Measurements from ENCODE around the gene ODAD3.
A peak's percentile ranks its signal among the peaks of the same experiment; 100 is the strongest.
"Not testable (repeated sequence)": the region's sequence is repeated elsewhere in the genome, so short reads cannot be mapped to it uniquely, and the experiment has no call there.

The ODAD3 gene

DNA sequence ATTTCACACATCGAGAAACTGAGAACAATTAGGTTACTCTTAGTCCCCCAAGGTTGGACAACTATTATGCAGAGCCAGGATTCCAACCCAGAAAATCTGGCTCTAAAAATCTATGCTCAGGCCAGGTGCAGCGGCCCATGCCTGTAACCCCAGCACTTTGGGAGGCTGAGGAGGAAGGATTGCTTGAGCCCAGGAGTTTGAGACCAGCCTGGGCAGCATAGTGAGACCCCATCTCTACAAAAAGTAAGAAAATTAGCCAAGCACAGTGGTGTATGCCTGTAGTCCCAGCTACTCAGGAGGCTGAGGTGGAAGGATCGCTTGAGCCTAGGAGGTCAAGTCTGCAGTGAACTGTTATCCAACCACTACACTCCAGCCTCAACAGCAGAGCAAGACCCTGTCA lies 1.4 kb downstream of the ODAD3 start:
- H3K27me3 ChIP-seq (ENCODE audit: insufficient read depth, low read length); H3K27ac ChIP-seq (ENCODE audit: low read depth, low read length); H3K36me3 ChIP-seq (ENCODE audit: insufficient read depth, low read length); H3K4me3 ChIP-seq (ENCODE audit: low read depth, low read length); H2AFZ ChIP-seq (ENCODE audit: low read length, unreplicated experiment): not testable (repeated sequence)
- Histone ChIP-seq H3K4me1 (ENCODE audit: control insufficient read depth, insufficient read depth, low read length, unreplicated experiment) (peaks cover 10% of the 10 kb centered on the region), H3K79me2 (ENCODE audit: control insufficient read depth, insufficient read depth, low read length, unreplicated experiment) (peaks cover 20% of the 10 kb centered on the region)

DNA sequence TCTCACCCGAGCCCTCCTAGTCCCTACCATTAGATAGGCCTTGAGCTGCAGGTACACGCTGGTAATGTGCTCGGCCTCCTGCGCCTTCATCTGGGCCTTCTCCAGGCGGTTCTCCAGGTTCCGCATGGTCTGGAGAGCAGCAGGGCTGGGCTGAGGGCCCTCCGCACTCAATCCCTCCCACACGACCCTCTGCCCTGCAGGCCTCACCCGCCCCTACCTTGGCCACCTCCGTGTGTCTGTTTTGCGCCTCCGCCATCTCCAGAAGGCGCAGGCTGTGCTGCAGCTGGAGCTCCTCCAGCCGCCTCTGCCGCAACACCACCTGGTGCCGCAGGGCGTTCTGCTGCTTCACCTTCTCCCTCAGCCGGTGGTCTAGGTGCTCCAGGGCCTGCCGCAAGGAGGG lies 8.3 kb downstream of the ODAD3 start:
- Histone ChIP-seq H3K27me3 (ENCODE audit: insufficient read depth, low read length) (peaks cover 19% of the 10 kb centered on the region), H3K4me1 (ENCODE audit: control insufficient read depth, insufficient read depth, low read length, unreplicated experiment) (no peaks in the 10 kb centered on the region), H3K27ac (ENCODE audit: low read depth, low read length) (no peak overlapping the region), H2AFZ (ENCODE audit: low read length, unreplicated experiment) (no peak overlapping the region), H3K4me3 (ENCODE audit: low read depth, low read length) (no peak overlapping the region), H3K36me3 (ENCODE audit: insufficient read depth, low read length) (no peaks in the 10 kb centered on the region), H3K79me2 (ENCODE audit: control insufficient read depth, insufficient read depth, low read length, unreplicated experiment) (no peaks in the 10 kb centered on the region)

DNA sequence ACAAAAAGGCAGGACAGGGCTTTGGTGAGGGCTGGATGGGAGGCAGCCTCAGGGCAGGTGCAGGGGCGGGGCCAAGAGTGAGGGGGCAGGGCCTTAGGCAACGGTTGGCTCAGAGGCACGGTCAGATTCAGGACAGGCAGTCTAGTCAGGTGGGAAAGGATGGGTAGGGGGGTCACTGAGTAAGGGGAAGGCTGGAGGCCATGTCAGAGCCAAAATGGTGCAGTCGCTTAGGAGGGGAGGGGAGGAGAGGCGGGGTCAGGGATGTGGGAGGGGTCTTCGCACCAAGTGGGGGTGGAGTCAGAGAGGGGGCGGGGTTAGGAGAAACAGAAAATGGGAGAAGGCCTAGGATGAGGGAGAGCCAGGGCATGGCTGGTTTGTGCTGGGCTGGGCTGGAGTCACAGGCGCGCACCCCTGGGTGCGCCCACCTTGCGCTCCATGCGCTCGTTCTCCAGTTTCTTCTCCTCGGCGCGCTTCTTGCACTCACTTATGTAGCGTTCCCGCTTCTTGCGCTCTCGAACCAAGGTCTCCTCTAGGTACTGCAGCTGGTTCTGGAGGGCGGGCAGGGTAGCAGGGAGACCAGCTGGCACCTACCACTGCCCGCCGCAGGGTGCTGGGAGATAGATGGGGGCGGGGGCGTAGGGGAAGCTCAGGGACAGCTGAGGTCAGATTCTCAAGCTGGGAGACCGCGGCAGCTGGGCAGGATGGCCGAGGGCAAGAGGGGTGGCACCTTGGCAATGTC lies 9.0 kb downstream of the ODAD3 start:
- Histone ChIP-seq H3K4me1 (ENCODE audit: control insufficient read depth, insufficient read depth, low read length, unreplicated experiment) (peaks cover 1% of the 10 kb centered on the region), H3K27me3 (ENCODE audit: insufficient read depth, low read length) (peaks cover 26% of the 10 kb centered on the region), H3K27ac (ENCODE audit: low read depth, low read length) (no peak overlapping the region), H3K4me3 (ENCODE audit: low read depth, low read length) (no peak overlapping the region), H3K79me2 (ENCODE audit: control insufficient read depth, insufficient read depth, low read length, unreplicated experiment) (no peaks in the 10 kb centered on the region), H2AFZ (ENCODE audit: low read length, unreplicated experiment) (no peak overlapping the region), H3K36me3 (ENCODE audit: insufficient read depth, low read length) (no peaks in the 10 kb centered on the region)

DNA sequence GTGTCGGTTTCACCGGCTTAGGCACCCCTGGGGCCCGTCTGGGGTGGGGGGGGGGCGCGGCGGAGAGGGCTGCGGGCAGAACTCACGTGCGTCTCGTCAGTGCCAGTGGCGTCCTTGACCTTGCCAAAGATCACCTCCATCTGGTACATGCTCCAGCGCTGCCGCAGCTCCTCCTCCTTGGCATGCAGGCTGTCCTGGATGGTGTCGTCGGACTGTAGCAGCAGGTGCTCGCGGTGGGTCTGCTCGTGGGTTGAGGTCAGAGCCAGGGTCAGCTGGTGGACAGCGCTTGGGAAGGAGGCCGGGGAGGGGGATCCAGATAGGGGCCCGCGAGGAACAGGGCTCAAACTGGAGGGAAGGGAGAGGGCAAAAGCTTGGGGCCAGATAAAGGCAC lies 11.1 kb downstream of the ODAD3 start:
- Histone ChIP-seq H3K36me3 (ENCODE audit: insufficient read depth, low read length) (no peaks in the 10 kb centered on the region), H3K27ac (ENCODE audit: low read depth, low read length) (no peak overlapping the region), H3K4me3 (ENCODE audit: low read depth, low read length) (no peak overlapping the region), H3K27me3 (ENCODE audit: insufficient read depth, low read length) (peaks cover 28% of the 10 kb centered on the region), H2AFZ (ENCODE audit: low read length, unreplicated experiment) (no peak overlapping the region), H3K4me1 (ENCODE audit: control insufficient read depth, insufficient read depth, low read length, unreplicated experiment) (peaks cover 6% of the 10 kb centered on the region), H3K79me2 (ENCODE audit: control insufficient read depth, insufficient read depth, low read length, unreplicated experiment) (no peaks in the 10 kb centered on the region)

DNA sequence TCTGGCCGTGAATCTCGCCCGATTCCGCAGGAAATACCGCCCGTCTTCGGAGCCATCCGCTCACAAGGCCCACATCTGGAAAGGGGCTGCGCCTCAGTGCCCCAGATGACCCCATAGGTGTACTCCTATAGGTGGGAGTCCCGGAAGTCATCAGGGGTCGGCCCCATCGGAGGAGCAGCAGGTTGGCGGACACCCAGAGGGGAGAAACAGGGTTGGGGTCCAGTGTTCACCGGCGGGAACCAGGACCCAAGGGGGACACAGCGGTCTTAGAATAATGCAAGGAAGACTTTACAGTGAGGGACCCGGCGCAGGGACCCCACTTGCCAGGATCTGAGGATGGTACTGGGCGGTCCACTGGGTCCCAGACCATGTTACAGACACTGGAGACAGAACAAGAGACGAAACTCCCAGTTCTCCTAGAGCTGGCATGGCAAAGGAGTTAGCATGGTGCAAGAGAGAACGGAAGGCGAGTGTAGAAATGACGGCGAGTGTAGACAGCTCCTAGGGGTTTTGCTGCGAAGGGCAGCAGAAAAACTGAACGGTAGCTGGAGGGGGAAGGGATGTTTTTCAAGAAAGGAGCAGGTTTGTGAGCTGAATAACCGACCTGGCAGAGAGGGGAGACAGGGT lies 11.6 kb downstream of the ODAD3 start:
- H3K79me2 ChIP-seq (ENCODE audit: control insufficient read depth, insufficient read depth, low read length, unreplicated experiment) = no peaks in the 10 kb centered on the region
- H3K27me3 ChIP-seq (ENCODE audit: insufficient read depth, low read length) = peaks cover 31% of the 10 kb centered on the region
- H3K36me3 ChIP-seq (ENCODE audit: insufficient read depth, low read length) = no peaks in the 10 kb centered on the region
- no peak overlapping the region for H3K27ac ChIP-seq (ENCODE audit: low read depth, low read length)
- no peak overlapping the region for H3K4me3 ChIP-seq (ENCODE audit: low read depth, low read length)
- H2AFZ ChIP-seq (ENCODE audit: low read length, unreplicated experiment) = no peak overlapping the region
- peaks cover 6% of the 10 kb centered on the region for H3K4me1 ChIP-seq (ENCODE audit: control insufficient read depth, insufficient read depth, low read length, unreplicated experiment)

DNA sequence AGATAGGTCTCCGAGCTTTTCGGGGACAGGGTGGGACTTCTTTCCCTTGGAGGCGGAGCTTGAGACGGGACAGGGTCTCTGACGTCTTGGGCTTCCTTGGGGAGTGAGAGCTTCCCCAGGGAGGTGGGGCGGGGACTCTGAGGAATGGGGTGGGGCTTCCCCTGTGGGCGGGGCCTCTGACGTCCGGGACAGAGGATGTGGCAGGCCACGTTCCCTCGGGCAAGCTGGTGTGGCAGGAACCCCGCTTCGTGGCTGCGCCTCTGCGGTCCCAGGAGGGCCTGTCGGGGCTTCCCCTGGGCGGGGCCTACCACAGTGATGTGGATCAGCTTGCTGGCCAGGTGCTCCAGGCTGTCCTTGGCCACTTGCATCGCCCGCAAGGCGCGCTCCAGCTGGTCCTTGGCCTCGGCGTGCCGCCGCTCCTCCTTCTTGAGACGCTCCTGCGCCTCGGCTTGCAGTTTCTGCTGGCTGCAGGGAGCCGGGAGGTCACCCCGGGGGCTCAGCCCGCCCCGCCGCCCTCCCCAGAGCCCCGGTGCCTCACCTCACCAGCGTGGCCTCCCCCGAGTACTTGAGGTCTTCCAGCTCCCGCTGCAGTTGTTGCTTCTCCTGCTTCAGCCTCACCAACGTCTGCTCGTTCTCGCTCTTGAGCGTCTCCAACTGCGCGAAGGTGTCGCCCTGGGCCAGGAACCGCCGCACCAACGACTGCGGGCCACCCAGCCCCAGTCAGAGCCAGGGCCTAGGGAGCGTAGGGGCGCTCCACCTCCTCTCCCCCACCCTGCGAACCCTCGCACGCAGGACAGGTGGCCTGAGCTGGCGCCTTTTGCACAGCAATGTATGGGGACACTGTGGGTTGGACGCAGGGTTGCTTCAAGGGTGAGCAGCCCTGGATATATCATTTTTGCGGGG lies 12.5 kb downstream of the ODAD3 start:
- Histone ChIP-seq H3K79me2 (ENCODE audit: control insufficient read depth, insufficient read depth, low read length, unreplicated experiment) (no peaks in the 10 kb centered on the region), H3K27ac (ENCODE audit: low read depth, low read length) (no peak overlapping the region), H3K4me1 (ENCODE audit: control insufficient read depth, insufficient read depth, low read length, unreplicated experiment) (peaks cover 6% of the 10 kb centered on the region), H3K27me3 (ENCODE audit: insufficient read depth, low read length) (peaks cover 31% of the 10 kb centered on the region), H2AFZ (ENCODE audit: low read length, unreplicated experiment) (no peak overlapping the region), H3K36me3 (ENCODE audit: insufficient read depth, low read length) (no peaks in the 10 kb centered on the region), H3K4me3 (ENCODE audit: low read depth, low read length) (peak overlapping the region; percentile 9; the same call in 1 of the 2 replicates)

DNA sequence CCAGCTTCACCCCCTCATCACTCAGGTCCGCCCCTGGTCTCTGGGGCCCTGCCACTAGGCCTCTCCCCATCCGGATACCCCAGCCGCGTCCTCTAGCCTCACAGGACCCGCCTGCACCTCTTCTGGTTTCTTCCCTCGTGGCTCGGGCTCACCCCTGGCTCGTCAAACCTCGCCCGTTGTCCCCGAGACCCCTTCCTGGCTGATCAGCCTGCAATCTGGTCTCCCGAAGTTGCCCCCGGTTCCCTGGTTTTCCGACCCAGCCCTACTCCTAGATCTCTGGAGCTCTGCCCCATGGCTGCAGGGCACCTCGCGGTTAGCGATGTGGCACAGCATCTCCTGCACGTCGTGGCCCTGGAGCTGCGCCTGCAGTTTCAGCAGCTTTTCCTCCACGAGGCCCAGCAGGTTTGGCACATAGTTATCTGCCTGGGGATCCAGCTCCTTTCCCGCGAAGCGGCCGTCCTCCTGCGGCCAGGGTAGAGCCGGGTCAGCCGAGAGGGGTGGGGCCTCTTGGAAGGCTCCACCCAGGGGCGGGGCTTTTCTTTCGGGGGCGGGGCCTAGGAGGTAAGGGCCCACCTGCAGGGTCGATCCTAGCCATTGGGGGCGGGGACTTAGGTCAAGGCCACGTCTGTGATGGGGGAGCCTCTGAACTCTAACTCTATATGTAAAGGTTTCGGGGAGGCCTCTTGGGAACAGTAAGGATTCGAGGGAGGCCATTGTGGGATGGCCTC lies 13.4 kb downstream of the ODAD3 start:
- Histone ChIP-seq H3K79me2 (ENCODE audit: control insufficient read depth, insufficient read depth, low read length, unreplicated experiment) (no peaks in the 10 kb centered on the region), H3K4me1 (ENCODE audit: control insufficient read depth, insufficient read depth, low read length, unreplicated experiment) (peaks cover 6% of the 10 kb centered on the region), H3K27ac (ENCODE audit: low read depth, low read length) (no peak overlapping the region), H3K36me3 (ENCODE audit: insufficient read depth, low read length) (no peaks in the 10 kb centered on the region), H3K4me3 (ENCODE audit: low read depth, low read length) (no peak overlapping the region), H2AFZ (ENCODE audit: low read length, unreplicated experiment) (no peak overlapping the region), H3K27me3 (ENCODE audit: insufficient read depth, low read length) (peaks cover 31% of the 10 kb centered on the region)

DNA sequence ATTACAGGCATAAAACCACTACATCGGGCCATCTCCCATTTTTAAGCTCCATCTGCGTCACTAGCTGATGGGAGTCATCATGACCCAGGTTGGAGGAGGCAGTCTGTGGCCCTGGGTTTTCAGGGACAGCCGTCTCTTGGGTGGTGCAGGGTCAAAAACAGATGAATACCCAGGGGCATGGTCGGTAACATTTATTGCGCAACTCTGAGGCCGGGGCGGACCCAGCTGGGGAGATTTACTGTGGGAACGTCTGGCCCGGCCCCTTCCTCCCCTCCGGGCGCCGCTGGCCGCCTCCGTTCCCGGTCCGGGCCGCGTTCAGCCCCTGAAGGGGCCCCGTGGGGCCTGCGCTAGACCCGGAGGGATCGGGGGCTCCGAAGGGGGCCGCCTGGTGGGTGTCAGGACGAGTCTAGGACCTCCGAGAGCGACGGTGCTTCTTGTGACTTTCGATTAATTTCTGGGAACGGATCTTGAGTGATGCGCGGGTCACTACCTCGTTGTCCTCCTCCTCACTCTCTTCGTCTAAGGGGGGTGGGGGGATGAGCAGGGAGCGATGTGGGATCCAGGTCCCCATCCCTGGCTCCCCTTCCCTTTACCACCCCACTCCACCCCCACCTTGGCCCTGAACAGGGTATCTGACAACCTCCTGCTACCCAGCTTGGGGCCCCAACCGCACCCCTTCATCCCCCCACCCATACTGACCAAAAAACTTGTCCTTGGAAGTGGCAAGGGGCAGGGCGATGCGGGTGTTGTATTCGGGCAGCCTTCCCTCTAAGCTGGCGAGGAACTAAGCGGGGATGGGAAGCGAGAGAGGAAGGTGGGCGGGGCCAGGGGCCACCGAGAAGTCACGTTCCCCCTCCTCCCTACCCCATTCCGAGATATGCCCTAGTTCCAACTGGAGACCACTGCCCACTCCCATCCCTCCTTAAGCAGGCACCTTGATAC lies 14.2 kb downstream of the ODAD3 start:
- H3K36me3 ChIP-seq (ENCODE audit: insufficient read depth, low read length) = no peaks in the 10 kb centered on the region
- H3K4me3 ChIP-seq (ENCODE audit: low read depth, low read length) = peak overlapping the region; percentile 68
- H3K27me3 ChIP-seq (ENCODE audit: insufficient read depth, low read length) = peaks cover 31% of the 10 kb centered on the region
- H2AFZ ChIP-seq (ENCODE audit: low read length, unreplicated experiment) = peak overlapping the region; percentile 81
- no peak overlapping the region for H3K27ac ChIP-seq (ENCODE audit: low read depth, low read length)
- H3K4me1 ChIP-seq (ENCODE audit: control insufficient read depth, insufficient read depth, low read length, unreplicated experiment) = peaks cover 6% of the 10 kb centered on the region
- no peaks in the 10 kb centered on the region for H3K79me2 ChIP-seq (ENCODE audit: control insufficient read depth, insufficient read depth, low read length, unreplicated experiment)

DNA sequence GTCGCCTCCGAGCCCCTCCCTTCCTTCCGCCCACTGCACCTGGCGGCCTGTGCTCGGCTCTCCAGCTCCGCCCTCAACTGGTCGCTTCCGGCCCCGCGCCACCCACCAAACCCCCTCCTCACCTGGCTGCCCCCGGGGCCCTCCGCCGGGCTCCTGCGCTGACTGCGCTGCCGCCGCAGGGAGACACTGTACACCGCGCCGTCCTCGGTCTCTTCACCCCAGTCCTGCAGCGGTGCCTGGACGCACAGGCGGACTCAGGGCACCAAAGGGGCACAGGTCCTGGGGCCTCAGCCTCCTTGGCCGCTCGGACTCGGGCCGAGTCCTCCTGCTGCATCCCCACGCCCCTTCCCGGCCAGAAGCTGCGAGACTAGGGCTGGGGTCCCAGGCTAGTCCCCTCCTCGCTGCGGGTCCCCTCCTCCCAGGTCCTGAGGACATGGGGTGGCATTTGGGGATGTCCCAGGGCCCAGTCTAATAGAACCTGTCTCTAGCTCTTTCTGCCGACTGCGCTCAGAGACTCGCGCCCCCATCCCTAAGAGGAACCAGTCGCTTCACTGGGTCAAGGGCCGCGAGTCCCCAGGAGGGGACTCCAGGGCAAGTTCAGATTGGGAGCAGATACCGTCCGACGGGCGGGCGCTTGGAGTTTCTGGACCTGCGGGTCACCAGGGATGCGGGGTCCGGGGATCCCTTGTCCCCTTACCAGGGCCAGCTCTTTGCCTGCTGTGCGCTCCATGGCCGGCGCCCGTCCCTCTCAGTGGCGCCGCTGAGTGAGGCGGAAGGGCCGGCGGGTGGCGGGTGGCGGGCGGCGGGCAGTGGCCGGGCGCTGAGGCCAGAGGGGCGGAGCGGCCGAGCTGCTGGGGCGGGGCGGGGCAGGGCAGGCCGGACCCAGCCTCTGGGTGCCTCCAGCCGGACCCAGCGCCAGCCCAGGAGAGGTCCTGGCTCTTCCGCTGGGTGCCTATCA lies 16.1 kb downstream of the ODAD3 start, which contains the start of gene RGL3:
Gene RGL3 (minus strand): TSS at position 766 of the 958 bp plus-strand sequence. CDS start 36 bp downstream, at position 730.
- Histone ChIP-seq H2AFZ (ENCODE audit: low read length, unreplicated experiment) (peak within 1 kb of the TSS; percentile 50), H3K79me2 (ENCODE audit: control insufficient read depth, insufficient read depth, low read length, unreplicated experiment) (no peaks in the 10 kb centered on the region), H3K27ac (ENCODE audit: low read depth, low read length) (no peak within 1 kb of the TSS), H3K27me3 (ENCODE audit: insufficient read depth, low read length) (peaks cover 31% of the 10 kb centered on the region), H3K4me3 (ENCODE audit: low read depth, low read length) (peak within 1 kb of the TSS; percentile 77), H3K36me3 (ENCODE audit: insufficient read depth, low read length) (no peaks in the 10 kb centered on the region), H3K4me1 (ENCODE audit: control insufficient read depth, insufficient read depth, low read length, unreplicated experiment) (peaks cover 6% of the 10 kb centered on the region)
